Gastrocnemius medialis (tissue), 4 donors: Measurements from ENCODE around the gene ZFYVE21.

Experiments used
- POLR2A ChIP-seq, 2 donors: fragments of 450-650 bp; IDR thresholded peaks; one replicate each; pipeline ENCODE4 v1.6.1; 2017; ENCODE audit warnings: antibody characterized with exemption in 2 of 2, mild to moderate bottlenecking in 2 of 2, moderate library complexity in 2 of 2
- TF ChIP-seq, protein P1 (sequence below), 5 experiments: fragments of 450-650 bp in 3 of 5; fragments of 200-600 bp in 2 of 5; sonication (generic) in 2 of 5; IDR thresholded peaks in 4 of 5; conservative IDR thresholded peaks in 1 of 5; 1 replicate in 4 of 5; 2 replicates in 1 of 5; pipeline ENCODE4 v1.5.1; 2016 to 2019; ENCODE audit warnings: antibody characterized with exemption in 5 of 5, mild to moderate bottlenecking in 3 of 5, moderate library complexity in 3 of 5

DNA sequence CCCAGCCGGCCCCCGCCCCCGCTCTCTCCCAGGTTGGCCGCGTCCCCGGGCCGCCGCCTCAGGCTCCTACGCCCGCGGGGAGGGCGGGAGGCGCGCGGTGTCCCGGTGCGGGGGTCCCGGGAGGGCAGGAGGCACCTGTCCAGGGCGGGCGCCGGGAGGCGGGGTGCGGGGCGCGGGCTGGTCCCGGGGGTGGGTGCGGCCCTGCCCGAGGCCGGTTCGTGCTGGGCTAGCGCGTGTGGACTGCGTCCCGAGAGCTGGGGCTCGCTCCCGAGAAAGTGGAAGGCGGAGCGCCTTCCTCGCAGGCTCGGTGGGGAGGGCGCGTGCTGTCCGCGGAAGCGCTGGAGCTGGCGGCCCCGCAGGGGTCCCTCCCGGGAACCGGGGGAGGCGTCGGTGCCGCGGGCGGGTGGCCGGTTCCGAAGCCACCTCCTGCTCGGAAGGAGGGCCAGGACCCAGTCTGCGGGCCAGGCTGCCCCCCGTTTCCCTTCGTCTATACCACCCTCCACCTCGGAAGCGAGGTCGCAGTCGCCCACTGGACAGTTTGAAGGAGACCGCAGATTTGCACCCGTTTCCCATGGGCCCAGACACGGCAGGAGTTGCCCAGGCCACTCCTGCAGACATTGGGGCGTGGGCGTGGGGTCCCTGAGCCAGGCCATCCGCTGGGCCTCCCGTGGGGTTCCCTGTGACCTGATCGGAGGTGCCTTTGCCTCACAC is 636 bp downstream of the ZFYVE21 start:
- no peak for TF ChIP-seq POLR2A (IDR thresholded peaks at IDR 0.05)
- TF ChIP-seq, protein P1, sequence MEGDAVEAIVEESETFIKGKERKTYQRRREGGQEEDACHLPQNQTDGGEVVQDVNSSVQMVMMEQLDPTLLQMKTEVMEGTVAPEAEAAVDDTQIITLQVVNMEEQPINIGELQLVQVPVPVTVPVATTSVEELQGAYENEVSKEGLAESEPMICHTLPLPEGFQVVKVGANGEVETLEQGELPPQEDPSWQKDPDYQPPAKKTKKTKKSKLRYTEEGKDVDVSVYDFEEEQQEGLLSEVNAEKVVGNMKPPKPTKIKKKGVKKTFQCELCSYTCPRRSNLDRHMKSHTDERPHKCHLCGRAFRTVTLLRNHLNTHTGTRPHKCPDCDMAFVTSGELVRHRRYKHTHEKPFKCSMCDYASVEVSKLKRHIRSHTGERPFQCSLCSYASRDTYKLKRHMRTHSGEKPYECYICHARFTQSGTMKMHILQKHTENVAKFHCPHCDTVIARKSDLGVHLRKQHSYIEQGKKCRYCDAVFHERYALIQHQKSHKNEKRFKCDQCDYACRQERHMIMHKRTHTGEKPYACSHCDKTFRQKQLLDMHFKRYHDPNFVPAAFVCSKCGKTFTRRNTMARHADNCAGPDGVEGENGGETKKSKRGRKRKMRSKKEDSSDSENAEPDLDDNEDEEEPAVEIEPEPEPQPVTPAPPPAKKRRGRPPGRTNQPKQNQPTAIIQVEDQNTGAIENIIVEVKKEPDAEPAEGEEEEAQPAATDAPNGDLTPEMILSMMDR (IDR thresholded peaks at IDR 0.05 in 4 of 5, conservative IDR thresholded peaks at IDR 0.05 in 1 of 5), result no peak
